Non-pigmented ciliary epithelial cell (primary cell): ENCODE results near the gene NINJ2.

Experiments used
- DNase-seq: peaks from one replicate; pipeline ENCODE4 v3.0.0-alpha.2; 2010; ENCODE audit warnings: low read depth

The NINJ2 gene

GRCh38 chr12:569091-569676, 94.1 kb downstream of the NINJ2 start:
- DNase-seq: no peak

- no peak for DNase-seq
Observed at GRCh38 chr12:568486-568885, 94.8 kb downstream of the NINJ2 start.

DNA sequence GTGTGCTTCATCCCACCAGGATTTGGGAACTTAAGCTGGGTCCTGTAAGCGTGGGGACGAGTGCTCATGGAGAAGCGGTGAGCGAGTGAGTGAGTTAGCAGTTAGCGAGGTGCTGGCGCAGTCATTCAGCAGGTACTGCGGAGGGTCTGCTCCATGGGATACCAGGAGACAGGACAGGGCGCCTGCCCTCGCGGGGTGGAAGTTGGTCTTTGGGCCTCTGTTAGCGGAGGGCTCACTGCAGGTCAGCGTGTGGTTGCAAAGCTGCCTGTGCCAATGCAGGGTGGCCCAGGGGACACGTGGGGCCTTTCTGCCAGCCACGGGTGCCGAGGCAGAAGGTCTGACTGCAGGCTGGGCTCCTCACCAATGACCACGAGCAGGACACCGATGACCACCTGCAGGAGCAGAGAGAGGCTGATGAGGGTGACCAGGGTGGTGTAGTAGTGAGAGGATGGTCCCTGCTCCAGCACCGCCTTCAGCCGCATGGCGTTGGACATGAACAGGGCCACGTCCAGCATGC, 97.6 kb downstream of the NINJ2 start:
- DNase-seq: no peak

DNA sequence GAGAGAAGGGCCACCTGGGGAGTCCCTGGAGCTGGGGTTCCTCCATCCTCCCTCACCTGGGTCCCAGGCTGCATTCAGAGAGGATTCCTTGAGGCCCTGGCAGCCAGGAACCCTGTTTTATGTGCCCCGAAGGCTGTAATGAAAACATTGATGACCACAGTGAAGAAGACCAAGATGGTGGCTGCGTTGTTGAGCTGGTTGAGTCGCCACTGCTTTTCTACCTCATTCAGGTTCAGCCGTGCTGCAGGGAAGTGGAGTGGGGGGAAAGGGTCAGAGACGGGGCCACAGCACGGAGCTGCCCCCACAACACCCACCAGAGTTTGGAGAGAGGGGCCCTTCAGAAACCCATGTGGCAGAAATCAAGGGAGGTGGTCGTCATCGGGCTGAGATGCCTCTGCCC, 98.1 kb downstream of the NINJ2 start:
- no peak for DNase-seq

GRCh38 chr12:563787-564298, 99.4 kb downstream of the NINJ2 start:
- no peak for DNase-seq

- no peak for DNase-seq
Observed at GRCh38 chr12:563250-563781, 99.9 kb downstream of the NINJ2 start.

DNA sequence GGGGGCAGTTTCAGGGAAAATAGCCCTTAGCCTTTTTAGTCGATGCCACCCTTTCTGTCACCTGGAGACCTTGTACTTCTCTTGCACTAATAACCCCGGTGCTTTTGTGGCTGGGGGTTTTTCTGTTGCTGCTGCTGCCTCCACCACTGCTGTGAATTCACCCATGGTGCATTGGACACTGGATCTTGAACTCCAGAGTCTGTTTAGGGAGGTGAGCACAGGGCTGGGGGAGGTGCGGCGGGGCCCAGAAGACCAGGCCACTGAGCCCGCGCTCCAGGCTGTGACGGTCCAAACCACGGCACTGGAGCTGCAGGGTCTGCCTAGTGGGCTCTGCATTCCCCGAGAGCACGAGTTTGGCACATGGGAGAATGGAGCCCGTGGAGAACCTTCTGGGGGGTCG, 100.6 kb downstream of the NINJ2 start:
- no peak for DNase-seq

- no peak for DNase-seq
Observed at GRCh38 chr12:561908-562593, 101.2 kb downstream of the NINJ2 start.

- DNase-seq: no peak
Observed at GRCh38 chr12:561391-561705, 101.9 kb downstream of the NINJ2 start.

GRCh38 chr12:560691-561390, 102.4 kb downstream of the NINJ2 start:
- DNase-seq: no peak

- no peak for DNase-seq
Observed at GRCh38 chr12:559906-560455, 103.3 kb downstream of the NINJ2 start.

DNA sequence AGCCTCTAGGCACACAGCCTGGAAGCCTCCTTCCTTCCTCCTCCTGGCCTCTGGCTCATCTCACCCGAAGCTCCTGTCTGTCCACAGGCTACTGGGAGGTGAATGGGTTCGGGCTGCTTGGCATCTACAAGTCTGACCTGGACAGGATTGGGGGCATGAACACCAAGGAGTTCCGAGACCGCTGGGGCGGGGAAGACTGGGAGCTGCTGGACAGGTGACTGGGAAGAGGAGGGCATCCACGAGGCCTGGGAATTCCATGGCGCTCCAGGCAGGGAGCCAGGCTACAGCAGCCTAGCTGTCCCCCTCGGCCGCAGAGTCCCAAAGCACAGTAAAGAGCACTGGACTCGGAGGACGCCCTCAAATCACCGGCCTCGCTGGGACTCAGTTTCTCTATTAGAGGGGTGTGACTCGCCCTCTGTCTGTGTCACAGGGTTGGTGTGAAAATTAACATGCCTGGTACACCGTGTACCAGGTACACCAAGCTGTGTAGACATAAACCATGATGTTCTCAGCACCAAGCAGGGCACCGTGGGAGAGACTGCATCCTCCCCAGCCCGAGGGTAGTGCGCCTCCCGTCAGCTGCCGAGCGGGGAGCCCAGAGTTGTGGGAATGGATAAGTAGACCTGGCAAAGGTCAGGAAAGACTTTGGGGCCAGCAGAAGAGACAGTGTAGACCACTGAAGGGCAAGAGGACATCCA, 103.9 kb downstream of the NINJ2 start:
- DNase-seq: no peak

- no peak for DNase-seq
Observed at GRCh38 chr12:558580-558979, 104.7 kb downstream of the NINJ2 start.

DNA sequence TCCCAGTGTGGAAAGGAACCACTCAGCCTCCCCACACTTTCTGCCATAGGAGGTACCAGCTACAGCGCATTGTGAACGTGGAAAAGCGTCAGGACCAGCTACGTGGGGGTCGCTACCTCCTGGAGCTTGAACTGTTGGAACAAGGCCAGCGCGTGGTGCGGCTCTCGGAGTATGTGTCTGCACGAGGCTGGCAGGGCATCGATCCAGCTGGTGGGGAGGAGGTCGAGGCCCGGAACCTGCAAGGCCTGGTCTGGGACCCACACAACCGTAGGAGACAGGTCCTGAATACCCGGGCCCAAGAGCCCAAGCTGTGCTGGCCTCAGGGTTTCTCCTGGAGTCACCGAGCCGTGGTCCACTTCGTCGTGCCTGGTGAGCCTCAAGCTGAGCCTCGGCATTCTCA, 106.7 kb downstream of the NINJ2 start:
- DNase-seq: no peak

DNA sequence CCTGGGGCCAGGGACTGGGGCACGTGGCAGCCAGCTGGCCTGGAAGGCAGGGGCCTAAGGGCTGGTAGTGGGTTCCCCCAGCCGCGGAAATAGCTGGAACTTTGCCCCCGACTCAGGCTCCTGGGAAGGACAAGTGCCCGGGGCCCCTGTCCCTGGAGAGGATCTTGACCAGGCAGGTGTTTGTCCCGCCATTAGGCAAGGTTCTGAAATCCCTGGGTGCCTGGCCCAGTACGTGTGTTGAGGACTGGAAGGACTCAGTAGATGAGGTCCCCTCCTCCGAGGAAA, 109.3 kb downstream of the NINJ2 start:
- no peak for DNase-seq

DNA sequence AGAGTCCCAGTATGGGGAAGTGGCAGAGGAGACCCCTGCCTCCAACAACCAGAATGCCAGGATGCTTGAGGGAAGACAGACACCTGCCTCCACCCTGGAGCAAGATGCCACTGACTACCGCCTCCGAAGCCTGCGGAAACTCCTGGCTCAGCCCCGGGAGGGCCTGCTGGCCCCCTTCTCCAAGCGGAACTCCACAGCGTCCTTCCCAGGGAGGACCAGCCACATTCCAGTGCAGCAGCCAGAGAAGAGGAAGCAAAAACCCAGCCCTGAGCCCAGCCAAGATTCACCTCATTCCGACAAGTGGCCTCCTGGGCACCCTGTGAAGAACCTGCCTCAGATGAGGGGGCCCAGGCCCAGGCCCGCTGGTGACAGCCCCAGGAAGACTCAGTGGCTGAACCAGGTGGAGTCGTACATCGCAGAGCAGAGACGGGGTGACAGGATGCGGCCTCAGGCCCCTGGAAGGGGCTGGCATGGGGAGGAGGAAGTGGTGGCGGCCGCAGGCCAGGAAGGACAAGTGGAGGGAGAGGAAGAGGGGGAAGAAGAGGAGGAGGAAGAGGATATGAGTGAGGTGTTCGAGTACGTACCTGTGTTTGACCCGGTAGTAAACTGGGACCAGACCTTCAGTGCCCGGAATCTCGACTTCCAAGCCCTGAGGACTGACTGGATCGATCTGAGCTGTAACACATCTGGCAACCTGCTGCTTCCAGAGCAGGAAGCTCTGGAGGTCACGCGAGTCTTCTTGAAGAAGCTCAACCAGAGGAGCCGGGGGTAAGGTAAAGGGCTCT, 109.8 kb downstream of the NINJ2 start:
- no peak for DNase-seq

GRCh38 chr12:552466-552865, 110.8 kb downstream of the NINJ2 start:
- DNase-seq: no peak

DNA sequence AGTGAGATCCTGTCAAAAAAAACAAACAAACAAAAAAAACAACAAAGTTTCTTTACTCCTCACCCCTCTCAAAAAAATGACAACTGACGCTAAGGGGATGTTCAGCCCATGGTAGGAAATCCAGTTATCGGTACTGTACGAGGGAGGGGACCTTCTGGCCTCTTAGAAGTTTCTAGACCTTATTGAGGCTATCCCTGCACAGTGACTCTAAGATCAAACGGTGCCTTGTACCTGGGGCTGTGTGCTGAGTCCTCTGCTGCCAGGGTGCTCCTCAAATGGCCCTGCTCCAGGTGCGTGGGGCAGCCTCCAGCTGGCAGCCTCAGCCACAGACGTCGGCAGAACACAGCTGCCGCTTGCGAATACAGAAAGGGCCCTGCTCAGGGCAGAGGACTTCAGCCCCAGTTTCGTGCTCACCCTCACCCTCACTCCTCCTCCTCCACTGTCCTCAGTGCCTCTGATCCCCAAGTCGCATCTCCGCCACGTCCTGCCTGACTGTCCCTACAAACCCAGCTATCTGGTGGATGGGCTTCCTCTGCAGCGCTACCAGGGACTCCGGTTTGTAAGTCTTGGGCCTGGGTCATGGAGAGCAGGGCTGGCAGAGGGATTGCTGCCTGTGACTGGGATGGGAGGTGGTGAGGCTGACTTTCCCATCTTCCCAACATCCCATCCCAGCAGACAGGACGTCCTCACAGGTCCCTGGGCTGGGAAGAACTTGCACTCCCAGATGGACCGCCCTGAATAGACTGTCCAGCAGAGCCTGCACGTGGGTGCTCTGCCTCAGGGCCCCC, 112.6 kb downstream of the NINJ2 start:
- DNase-seq: no peak

- no peak for DNase-seq
Observed at GRCh38 chr12:549476-550082, 113.7 kb downstream of the NINJ2 start.

GRCh38 chr12:547883-548470, 115.3 kb downstream of the NINJ2 start:
- no peak for DNase-seq
